Activated CD4-positive, alpha-beta T cell treated with anti-CD3 and anti-CD28 coated beads for 36 hours (primary cell): ENCODE results near the gene LEF1. TPM values are rescaled to one million over a fixed set of nuclear protein-coding genes. Genes with fewer than 3 reads are reported as not detected.
A peak's percentile ranks its signal among the peaks of the same experiment; 100 is the strongest.
"Not testable (repeated sequence)": the region's sequence is repeated elsewhere in the genome, so short reads cannot be mapped to it uniquely, and the experiment has no call there.

Experiments
- ATAC-seq: fragments of 200-7000 bp; cut with Tn5 transposase; one replicate; pipeline ENCODE4 v1.10.0; 2021; ENCODE audit warnings: mild to moderate bottlenecking, moderate library complexity
- CTCF ChIA-PET: fragments of 350-600 bp; sonication (Branson Sonifier 250); formaldehyde crosslinking; loops from one replicate; lab custom pipeline; 2021; ENCODE audit warnings: antibody characterized with exemption; lab: Charles Lee
- POLR2A ChIA-PET: fragments of 350-600 bp; sonication (Branson Sonifier 250); formaldehyde crosslinking; loops from one replicate; lab custom pipeline; 2021; ENCODE audit warnings: antibody characterized with exemption, inconsistent platforms; lab: Charles Lee
- DNase-seq: peaks from one replicate; pipeline ENCODE4 v3.0.0-alpha.2; 2020
- H3K27ac Mint-ChIP-seq: one replicate; pipeline ENCODE4 v1.8.0; 2021; ENCODE audit warnings: mixed read lengths
- H3K27me3 Mint-ChIP-seq: one replicate; pipeline ENCODE4 v1.8.0; 2021; ENCODE audit warnings: mixed read lengths
- H3K36me3 Mint-ChIP-seq: one replicate; pipeline ENCODE4 v1.8.0; 2021; ENCODE audit warnings: low read depth, mixed read lengths
- H3K4me1 Mint-ChIP-seq: one replicate; pipeline ENCODE4 v1.8.0; 2021; ENCODE audit warnings: mixed read lengths
- H3K4me3 Mint-ChIP-seq: one replicate; pipeline ENCODE4 v1.8.0; 2021; ENCODE audit warnings: mild to moderate bottlenecking, moderate library complexity, mixed read lengths
- H3K9me3 Mint-ChIP-seq: one replicate; pipeline ENCODE4 v1.8.0; 2021; ENCODE audit warnings: low read depth, mixed read lengths
- intact Hi-C, 2 experiments: fragments of 100-400 bp; cut with DNase I in 1 of 2; cut with micrococcal nuclease in 1 of 2; formaldehyde crosslinking; loops; one replicate each; pipeline versions ENCODE4 v1.14.2 to v1.15.1; 2022 to 2024; cut with DNase I, micrococcal nuclease
- total RNA-seq, 2 experiments: library from RNA; stranded (reverse); gene quantifications; one replicate each; pipeline ENCODE4 v1.2.3, GENCODE V29; 2021

Gene LEF1
- total RNA-seq, 2 experiments from 2014 or later: 175 to 302 TPM

DNA sequence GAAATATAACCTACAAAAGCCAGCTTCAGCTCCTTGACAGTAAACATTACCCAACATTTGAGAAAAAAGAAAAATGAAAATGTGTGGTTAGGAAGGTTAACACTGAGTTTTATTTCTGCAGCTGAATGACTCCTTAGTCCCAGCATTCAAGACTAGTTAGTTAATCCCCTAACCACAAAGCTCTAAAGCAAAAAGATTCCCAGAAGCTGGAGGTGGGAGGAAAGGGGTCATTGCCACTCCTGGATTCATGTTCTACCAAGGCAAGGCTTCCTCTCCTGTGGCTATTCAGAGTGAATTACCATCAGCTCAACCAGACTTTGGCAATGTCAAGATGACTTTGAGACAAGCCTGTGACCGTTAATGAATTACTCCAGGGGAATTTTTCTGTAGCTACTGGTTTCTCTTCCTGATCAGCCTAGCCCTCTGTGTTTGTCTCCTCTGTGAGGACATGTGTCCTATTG, 115.5 kb downstream of the LEF1 start:
- Mint-ChIP-seq H3K4me1 (peaks cover 95% of the 10 kb centered on the region), H3K27me3 (no peaks in the 10 kb centered on the region), H3K9me3 (no peaks in the 10 kb centered on the region), H3K4me3 (peak overlapping the region; percentile 1), H3K27ac (peak overlapping the region; percentile 72), H3K36me3 (peaks cover 66% of the 10 kb centered on the region)
- ATAC-seq (peak; percentile 24), DNase-seq (no peak)
- intact Hi-C loops: no loop called here
- ChIA-PET POLR2A (interaction anchor here (0.7 to 1.4 kb wide), 5 partner anchors 15 to 289 kb away, joined by 3 to 5 read pairs (median 3); no protein-coding TSS in a partner anchor), CTCF (interaction anchor here (0.7 to 2.2 kb wide), 10 partner anchors 10 to 519 kb away, joined by 3 to 9 read pairs (median 4); no protein-coding TSS in a partner anchor)

DNA sequence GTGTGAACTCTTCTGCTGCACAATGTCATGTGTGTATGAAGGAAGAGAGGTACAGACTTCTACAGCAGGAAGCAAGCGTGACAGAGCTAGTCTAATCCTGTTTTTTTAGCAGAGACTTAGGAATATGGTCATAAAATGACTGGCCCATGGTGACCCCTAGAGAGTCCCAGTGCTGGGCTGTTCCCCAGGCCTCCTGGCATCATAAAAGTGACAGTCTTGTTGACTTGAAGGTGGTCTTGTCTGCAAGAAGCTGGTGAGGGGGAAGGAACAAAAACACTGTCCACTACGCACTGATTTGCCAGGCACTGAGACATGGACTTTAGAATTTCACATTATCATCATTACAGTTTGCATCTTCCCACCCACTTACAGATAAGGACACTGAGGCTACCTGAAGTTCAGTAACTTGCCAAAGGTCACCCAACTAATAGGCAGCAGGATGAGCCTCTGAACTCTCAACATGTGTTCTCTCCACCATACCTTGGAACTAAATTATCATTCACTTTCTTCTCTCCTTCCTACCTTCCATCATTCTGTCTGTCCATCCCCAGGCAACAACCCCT, 116.1 kb downstream of the LEF1 start:
- ChIA-PET CTCF (interaction anchor here (0.6 to 2.2 kb wide), 11 partner anchors 9 to 1427 kb away, joined by 3 to 9 read pairs (median 3); no protein-coding TSS in a partner anchor), POLR2A (interaction anchor here (0.7 to 1.4 kb wide), 4 partner anchors 15 to 289 kb away, joined by 3 to 5 read pairs (median 4); no protein-coding TSS in a partner anchor)
- H3K4me3 Mint-ChIP-seq: peak overlapping the region; percentile 1

DNA sequence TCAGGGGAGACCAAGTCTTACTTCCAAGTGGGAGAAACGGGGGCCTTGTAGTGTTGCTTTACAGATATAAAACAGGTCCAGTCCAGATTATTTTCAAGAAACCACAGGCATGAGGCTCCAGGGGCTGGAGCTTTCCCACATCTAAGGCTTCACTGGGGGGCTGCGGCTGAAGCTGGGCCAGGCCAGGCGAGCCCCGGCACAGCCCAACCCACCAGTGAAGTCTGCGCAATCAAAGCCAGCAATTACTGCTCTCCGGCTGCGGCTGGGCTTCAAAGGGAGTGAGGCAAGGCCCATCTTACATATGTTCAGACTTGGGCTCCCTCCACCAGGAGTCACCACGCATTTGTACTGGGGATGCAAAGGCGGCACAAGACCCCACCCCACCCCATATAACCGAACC, 117.4 kb downstream of the LEF1 start:
- Mint-ChIP-seq H3K4me1 (peaks cover 88% of the 10 kb centered on the region), H3K36me3 (peaks cover 66% of the 10 kb centered on the region), H3K4me3 (no peak overlapping the region), H3K27me3 (no peaks in the 10 kb centered on the region), H3K9me3 (no peaks in the 10 kb centered on the region), H3K27ac (peak overlapping the region; percentile 95)
- ChIA-PET POLR2A (no interaction called here), CTCF (interaction anchor here (0.6 to 1.9 kb wide), 5 partner anchors 12 to 71 kb away, joined by 3 to 6 read pairs (median 3); no protein-coding TSS in a partner anchor)
- DNase-seq (no peak), ATAC-seq (no peak)
- intact Hi-C loops: no loop called here

More for the DNA sequence above, 116.1 kb downstream of the LEF1 start:
- Mint-ChIP-seq H3K36me3 (peaks cover 69% of the 10 kb centered on the region), H3K9me3 (no peaks in the 10 kb centered on the region), H3K4me1 (peaks cover 95% of the 10 kb centered on the region), H3K27ac (peak overlapping the region; percentile 72), H3K27me3 (no peaks in the 10 kb centered on the region)
- DNase-seq (no peak), ATAC-seq (no peak)
- intact Hi-C loops: no loop called here

DNA sequence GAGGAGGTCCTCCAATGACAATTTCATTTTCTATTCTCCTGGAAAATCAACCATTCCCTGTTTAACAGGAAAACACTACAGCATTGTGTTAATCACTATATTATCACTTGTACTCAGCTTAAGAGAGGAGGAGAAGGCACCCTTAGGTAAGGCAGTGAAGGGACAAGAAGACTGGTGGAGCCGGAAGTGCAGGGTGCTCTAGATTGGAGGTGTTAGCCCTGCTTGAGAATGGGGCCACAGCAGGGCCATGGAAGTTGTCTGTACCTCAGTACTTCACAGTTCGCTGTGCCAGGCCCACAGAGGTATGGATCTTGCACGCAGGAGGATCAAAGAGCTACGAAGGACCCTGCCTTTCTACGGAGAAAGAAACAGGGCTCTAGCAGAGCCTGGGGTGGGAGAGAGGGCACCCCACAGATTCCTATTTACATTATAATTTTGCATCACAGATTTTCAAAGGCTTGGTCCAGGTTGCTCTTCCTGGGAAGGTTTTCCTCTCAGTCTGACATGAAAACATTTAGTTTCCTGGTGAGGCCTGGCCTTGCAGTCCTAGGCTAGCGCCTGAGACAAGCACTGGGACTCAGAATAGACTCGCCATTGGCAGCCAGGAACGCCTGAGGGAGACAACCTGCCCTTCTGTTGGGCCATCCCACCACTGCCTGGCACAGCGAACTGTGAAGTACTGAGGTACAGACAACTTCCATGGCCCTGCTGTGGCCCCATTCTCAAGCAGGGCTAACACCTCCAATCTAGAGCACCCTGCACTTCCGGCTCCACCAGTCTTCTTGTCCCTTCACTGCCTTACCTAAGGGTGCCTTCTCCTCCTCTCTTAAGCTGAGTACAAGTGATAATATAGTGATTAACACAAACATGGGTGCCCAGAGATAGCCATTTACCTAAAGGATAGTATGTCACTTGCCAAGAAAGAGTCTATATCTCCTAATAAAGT, 118.3 kb downstream of the LEF1 start:
- peak overlapping the region; percentile 95 for H3K27ac Mint-ChIP-seq
- peak overlapping the region; percentile 74 for H3K4me3 Mint-ChIP-seq
- DNase-seq, intact Hi-C loops, H3K9me3 Mint-ChIP-seq, H3K27me3 Mint-ChIP-seq: not testable (repeated sequence)
- POLR2A ChIA-PET: interaction anchor here (0.6 to 0.8 kb wide), 2 partner anchors 21 to 1433 kb away, joined by 3 to 4 read pairs; no protein-coding TSS in a partner anchor
- peaks cover 88% of the 10 kb centered on the region for H3K4me1 Mint-ChIP-seq
- H3K36me3 Mint-ChIP-seq: peaks cover 66% of the 10 kb centered on the region
- CTCF ChIA-PET: interaction anchor here (0.7 to 1.9 kb wide), 4 partner anchors 10 to 32 kb away, joined by 3 to 6 read pairs (median 4); no protein-coding TSS in a partner anchor
- peak; percentile 34 for ATAC-seq

DNA sequence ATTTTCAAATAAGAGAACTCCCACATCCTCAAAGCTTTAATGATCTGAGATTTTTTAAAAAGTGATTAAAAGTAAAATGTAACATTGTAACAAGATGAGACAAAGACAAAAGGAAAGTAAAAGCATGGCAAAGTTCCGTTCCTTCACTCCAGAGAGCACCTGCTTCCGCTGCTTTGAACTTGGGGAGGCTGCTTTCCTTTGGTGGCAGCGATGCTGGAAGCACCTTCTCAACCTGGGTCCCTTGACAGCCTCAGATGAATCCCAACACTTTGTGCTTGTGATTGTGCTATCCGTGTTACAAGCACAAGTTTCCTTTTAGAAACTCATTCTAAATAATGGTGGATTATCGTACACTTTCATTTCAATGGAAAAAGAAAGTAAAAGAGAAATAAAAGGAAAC, 119.3 kb downstream of the LEF1 start:
- intact Hi-C loops: loop anchor here (1.0 to 5.0 kb wide), 3 partner anchors 11 to 118 kb away; partner anchors contain the start of gene LEF1 (in 1 of the 2)
- peak; percentile 22 for ATAC-seq
- Mint-ChIP-seq H3K36me3 (peaks cover 67% of the 10 kb centered on the region), H3K27ac (peak overlapping the region; percentile 95), H3K4me3 (peak overlapping the region; percentile 74), H3K4me1 (peaks cover 88% of the 10 kb centered on the region), H3K9me3 (no peaks in the 10 kb centered on the region), H3K27me3 (no peaks in the 10 kb centered on the region)
- ChIA-PET CTCF (interaction anchor here (1.1 to 1.9 kb wide), 4 partner anchors 11 to 31 kb away, joined by 3 to 6 read pairs (median 4); no protein-coding TSS in a partner anchor), POLR2A (no interaction called here)
- peak; percentile 58 for DNase-seq

DNA sequence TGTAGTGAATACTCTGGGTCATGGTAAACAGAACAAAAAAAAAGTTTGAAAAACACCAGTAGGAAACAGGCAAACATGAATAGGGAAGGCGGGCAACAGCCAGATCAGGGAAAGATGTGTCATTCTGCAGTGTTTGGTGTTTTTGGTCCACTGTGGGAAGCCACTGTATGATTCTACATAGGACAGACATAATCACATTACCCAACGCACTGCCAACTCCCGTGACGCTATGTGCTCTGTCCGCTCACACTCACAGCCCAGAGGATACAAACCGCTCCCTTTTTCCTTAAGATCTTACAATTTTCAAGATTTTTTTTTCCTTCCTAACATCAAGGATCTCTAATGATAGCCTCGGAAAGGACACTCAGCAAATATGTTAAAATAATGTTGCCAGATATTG, 119.7 kb downstream of the LEF1 start:
- ChIA-PET POLR2A (no interaction called here), CTCF (interaction anchor here (1.2 to 2.4 kb wide), 3 partner anchors 11 to 19 kb away, joined by 3 to 13 read pairs (median 6); no protein-coding TSS in a partner anchor)
- no peaks in the 10 kb centered on the region for H3K9me3 Mint-ChIP-seq
- intact Hi-C loops: loop anchor here (1.0 to 5.0 kb wide), 3 partner anchors 11 to 118 kb away; partner anchors contain the start of gene LEF1 (in 1 of the 2)
- no peaks in the 10 kb centered on the region for H3K27me3 Mint-ChIP-seq
- DNase-seq (no peak), ATAC-seq (no peak)
- peak overlapping the region; percentile 95 for H3K27ac Mint-ChIP-seq
- H3K36me3 Mint-ChIP-seq: peaks cover 63% of the 10 kb centered on the region
- peaks cover 87% of the 10 kb centered on the region for H3K4me1 Mint-ChIP-seq
- H3K4me3 Mint-ChIP-seq: peak overlapping the region; percentile 74

DNA sequence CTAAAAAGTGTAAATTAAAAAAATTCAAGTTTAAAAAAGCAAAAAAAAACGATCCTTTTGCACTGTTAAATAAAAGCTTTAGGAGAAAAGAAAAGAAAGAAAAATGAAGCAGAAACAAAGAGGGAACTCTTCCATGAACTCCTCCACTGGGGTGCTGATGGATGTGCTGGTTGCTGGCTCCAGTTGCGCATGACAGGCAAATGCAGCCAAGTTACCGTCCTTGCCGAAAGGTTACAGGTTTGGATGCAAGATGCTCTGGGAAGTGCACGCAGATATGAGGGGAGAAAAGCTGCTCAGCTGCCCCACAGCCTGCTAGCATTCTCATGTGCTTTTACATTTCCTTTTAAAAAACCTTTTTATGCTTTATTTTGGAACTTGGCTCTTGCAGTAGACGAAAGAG, 120.6 kb downstream of the LEF1 start:
- ATAC-seq: no peak
- POLR2A ChIA-PET: interaction anchor here (0.6 kb wide), 1 partner anchor 147 kb away, joined by 4 read pairs; no protein-coding TSS in a partner anchor
- H3K36me3 Mint-ChIP-seq: peaks cover 57% of the 10 kb centered on the region

DNA sequence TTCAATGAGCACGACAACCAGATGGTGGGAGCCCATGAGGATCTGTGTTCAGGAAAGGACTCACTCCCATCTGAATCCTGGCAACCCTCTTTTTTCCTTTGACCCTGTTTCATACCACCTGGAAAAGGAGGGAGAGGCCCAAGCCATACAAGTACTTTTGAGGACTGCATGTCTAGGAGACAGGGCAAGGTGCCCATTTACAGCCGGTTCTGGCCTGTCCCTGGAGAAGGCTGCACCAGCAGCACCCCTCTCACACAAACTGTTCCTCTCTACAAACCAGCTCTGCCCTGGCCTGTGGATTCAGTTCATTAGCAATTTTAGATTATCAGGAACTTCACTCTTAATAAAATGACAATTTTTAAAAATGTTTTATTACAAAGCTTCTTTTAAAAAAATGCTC, 121.5 kb downstream of the LEF1 start:
- ChIA-PET POLR2A (interaction anchor here (0.8 kb wide), 1 partner anchor 80 kb away, joined by 3 read pairs; no protein-coding TSS in a partner anchor), CTCF (interaction anchor here (0.6 to 2.9 kb wide), 10 partner anchors 11 to 733 kb away, joined by 3 to 13 read pairs (median 4); no protein-coding TSS in a partner anchor)
- peaks cover 49% of the 10 kb centered on the region for H3K36me3 Mint-ChIP-seq
- H3K4me1 Mint-ChIP-seq: peaks cover 81% of the 10 kb centered on the region
- intact Hi-C loops: loop anchor here in 1 of 2 experiments (5.0 kb wide), 1 partner anchor 120 kb away; the partner anchor contains the start of gene LEF1
- no peaks in the 10 kb centered on the region for H3K9me3 Mint-ChIP-seq
- no peak overlapping the region for H3K4me3 Mint-ChIP-seq
- no peak for ATAC-seq
- H3K27me3 Mint-ChIP-seq: no peaks in the 10 kb centered on the region
- H3K27ac Mint-ChIP-seq: no peak overlapping the region
- DNase-seq: no peak

More for the DNA sequence above, 120.6 kb downstream of the LEF1 start:
- peaks cover 87% of the 10 kb centered on the region for H3K4me1 Mint-ChIP-seq
- intact Hi-C loops: loop anchor here in 1 of 2 experiments (5.0 kb wide), 1 partner anchor 119 kb away; the partner anchor contains the start of gene LEF1
- CTCF ChIA-PET: interaction anchor here (0.7 to 2.9 kb wide), 5 partner anchors 12 to 29 kb away, joined by 3 to 13 read pairs (median 6); no protein-coding TSS in a partner anchor
- no peak for DNase-seq
- H3K4me3 Mint-ChIP-seq: no peak overlapping the region
- H3K9me3 Mint-ChIP-seq: no peaks in the 10 kb centered on the region
- H3K27ac Mint-ChIP-seq: peak overlapping the region; percentile 95
- no peaks in the 10 kb centered on the region for H3K27me3 Mint-ChIP-seq

DNA sequence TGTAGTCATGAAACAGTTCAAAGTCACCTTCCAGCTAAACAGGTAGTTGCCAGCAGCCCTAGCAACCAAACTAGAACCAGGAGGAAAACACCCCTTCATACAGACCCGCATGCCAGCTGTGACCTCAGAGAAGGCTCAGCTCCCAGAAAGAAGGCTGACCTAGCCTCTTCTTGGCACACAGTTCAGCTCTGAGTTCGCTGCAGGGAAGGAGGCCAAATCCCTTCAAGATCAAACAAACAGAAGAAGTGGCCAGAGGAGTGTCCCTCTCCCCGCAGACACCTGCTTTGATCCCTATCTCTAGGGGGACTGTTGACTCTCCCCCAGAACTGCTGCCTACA, 123.1 kb downstream of the LEF1 start:
- CTCF ChIA-PET: interaction anchor here (0.6 to 2.9 kb wide), 8 partner anchors 9 to 526 kb away, joined by 3 to 12 read pairs (median 4); no protein-coding TSS in a partner anchor
- Mint-ChIP-seq H3K4me3 (no peak overlapping the region), H3K27ac (peak overlapping the region; percentile 88), H3K9me3 (no peaks in the 10 kb centered on the region), H3K4me1 (peaks cover 66% of the 10 kb centered on the region), H3K36me3 (peaks cover 38% of the 10 kb centered on the region), H3K27me3 (no peaks in the 10 kb centered on the region)
- POLR2A ChIA-PET: interaction anchor here (0.6 to 1.6 kb wide), 10 partner anchors 8 to 1900 kb away, joined by 3 to 8 read pairs (median 3); partner anchors contain the start of gene LEF1
- ATAC-seq (no peak), DNase-seq (peak; percentile 62)
- intact Hi-C loops: loop anchor here (1.0 to 5.0 kb wide), 4 partner anchors 14 to 122 kb away; partner anchors contain the start of gene LEF1 (in 1 of the 2)
